Lower leg skin (tissue), 4 donors: ENCODE measurements around the gene TMED6. TPM values are rescaled to one million over a fixed set of nuclear protein-coding genes. Genes with fewer than 3 reads are reported as not detected.
"Not testable (repeated sequence)": the region's sequence is repeated elsewhere in the genome, so short reads cannot be mapped to it uniquely, and the experiment has no call there.

ENCODE experiments used
- DNase-seq, 2 donors: peaks; one replicate each; pipeline ENCODE4 v3.0.0-alpha.2; 2019; ENCODE audit warnings: low spot score in 2 of 2
- H3K4me3 ChIP-seq: fragments of 200-600 bp; sonication (generic); 2 replicates; pipeline ENCODE4 v1.5.1; 2017; ENCODE audit warnings: mild to moderate bottlenecking, low read depth; ENCODE audit not compliant: poor library complexity, severe bottlenecking
- POLR2A ChIP-seq, 2 donors: fragments of 450-650 bp; IDR thresholded peaks; one replicate each; pipeline ENCODE4 v1.6.1; 2016 to 2017; ENCODE audit warnings: antibody characterized with exemption in 2 of 2, mild to moderate bottlenecking in 1 of 2, moderate library complexity in 1 of 2
- WGBS, 2 donors: methylation state at CpG; one replicate each; pipeline ENCODE4 v1.1.5; 2018; 5-methylcytosine and 5-hydroxymethylcytosine counted together
- intact Hi-C: fragments of 100-400 bp; cut with DNase I; formaldehyde crosslinking; loops from one replicate; pipeline ENCODE4 v1.15.0; 2023; ENCODE audit warnings: low total_unique reads
- total RNA-seq, 4 donors: library from RNA; depleted of rRNA; stranded (reverse); fragments of >200 nt; gene quantifications; one replicate each; pipeline ENCODE4 v1.1.0, GENCODE V29; 2016
- TF ChIP-seq, protein P1 (sequence below), 3 donors: fragments of 450-650 bp; IDR thresholded peaks; one replicate each; pipeline ENCODE4 v1.5.1; 2016; ENCODE audit warnings: antibody characterized with exemption in 3 of 3, mild to moderate bottlenecking in 3 of 3, moderate library complexity in 2 of 3

TMED6 gene
- total RNA-seq, 4 donors from 2014 or later = not detected

DNA sequence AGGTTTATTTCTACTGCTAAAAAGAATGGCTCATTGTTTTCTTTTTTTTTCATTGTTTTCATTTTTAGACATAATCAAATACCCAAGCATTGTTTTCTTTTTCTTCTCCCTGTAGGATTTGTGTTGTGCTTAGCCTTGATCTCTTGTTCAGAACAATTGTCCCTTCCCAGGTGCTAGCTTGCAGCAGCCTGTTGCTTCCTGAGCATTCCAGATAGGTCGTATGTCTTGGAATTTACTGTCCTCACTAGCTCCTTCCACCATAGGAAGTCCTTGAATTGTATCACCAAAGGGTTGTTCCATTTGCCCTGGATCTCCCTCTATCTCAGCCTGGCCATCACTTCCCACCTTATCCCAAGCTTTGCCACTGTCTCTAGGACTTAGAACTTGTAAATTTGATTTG is 50.4 kb downstream of the TMED6 start:
- TF ChIP-seq POLR2A (IDR thresholded peaks at IDR 0.05) = no peak
- TF ChIP-seq, protein P1, sequence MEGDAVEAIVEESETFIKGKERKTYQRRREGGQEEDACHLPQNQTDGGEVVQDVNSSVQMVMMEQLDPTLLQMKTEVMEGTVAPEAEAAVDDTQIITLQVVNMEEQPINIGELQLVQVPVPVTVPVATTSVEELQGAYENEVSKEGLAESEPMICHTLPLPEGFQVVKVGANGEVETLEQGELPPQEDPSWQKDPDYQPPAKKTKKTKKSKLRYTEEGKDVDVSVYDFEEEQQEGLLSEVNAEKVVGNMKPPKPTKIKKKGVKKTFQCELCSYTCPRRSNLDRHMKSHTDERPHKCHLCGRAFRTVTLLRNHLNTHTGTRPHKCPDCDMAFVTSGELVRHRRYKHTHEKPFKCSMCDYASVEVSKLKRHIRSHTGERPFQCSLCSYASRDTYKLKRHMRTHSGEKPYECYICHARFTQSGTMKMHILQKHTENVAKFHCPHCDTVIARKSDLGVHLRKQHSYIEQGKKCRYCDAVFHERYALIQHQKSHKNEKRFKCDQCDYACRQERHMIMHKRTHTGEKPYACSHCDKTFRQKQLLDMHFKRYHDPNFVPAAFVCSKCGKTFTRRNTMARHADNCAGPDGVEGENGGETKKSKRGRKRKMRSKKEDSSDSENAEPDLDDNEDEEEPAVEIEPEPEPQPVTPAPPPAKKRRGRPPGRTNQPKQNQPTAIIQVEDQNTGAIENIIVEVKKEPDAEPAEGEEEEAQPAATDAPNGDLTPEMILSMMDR (IDR thresholded peaks at IDR 0.05) = no peak
- intact Hi-C loops = no loop called here
- no peak for DNase-seq
- WGBS, 2 donors = 50% methylated on average over 1 of the region's 1 CpG
- H3K4me3 ChIP-seq = no peak overlapping the region

DNA sequence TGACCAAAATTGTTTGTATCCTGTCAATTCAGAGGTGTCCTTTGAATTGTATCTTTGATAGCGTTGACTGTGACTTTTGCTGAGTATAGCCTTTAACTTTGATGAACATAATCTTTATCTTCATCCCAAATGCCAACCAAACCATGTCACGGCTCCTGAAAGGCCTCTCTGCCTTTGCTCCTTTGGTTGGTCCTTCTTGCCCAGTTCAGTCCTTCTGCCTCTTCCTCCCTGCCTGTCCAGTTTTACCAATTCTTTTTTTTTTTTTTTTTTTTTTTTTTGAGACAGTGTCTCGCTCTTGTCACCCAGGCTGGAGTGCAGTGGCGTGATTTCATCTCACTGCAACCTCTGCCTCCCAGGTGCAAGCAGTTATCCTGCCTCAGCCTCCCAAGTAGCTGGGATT is 53.3 kb downstream of the TMED6 start:
- 91 to 96% methylated on average over 4 of the region's 4 CpGs for WGBS, 2 donors
- TF ChIP-seq POLR2A (IDR thresholded peaks at IDR 0.05) = no peak
- TF ChIP-seq, protein P1 (IDR thresholded peaks at IDR 0.05) = no peak
- DNase-seq = no peak
- intact Hi-C loops = no loop called here
- no peak overlapping the region for H3K4me3 ChIP-seq

DNA sequence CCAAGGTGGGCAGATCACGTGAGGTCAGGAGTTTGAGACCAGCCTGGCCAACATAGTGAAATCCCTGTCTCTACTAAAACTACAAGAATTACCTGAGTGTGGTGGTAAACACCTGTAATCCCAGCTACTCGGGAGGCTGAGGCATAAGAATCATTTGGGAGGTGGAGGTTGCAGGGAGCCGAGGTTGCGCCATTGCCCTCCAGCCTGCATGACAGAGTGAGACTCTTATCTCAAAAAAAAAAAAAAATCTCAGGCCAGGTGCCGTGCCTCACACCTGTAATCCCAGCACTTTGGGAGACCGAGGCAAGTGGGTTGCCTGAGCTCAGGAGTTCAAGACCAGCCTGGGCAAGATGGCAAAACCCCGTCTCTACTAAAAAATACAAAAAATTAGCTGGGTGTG is 54.8 kb downstream of the TMED6 start:
- 93 to 94% methylated on average over 7 of the region's 7 CpGs for WGBS, 2 donors
- H3K4me3 ChIP-seq, DNase-seq, intact Hi-C loops: not testable (repeated sequence)

DNA sequence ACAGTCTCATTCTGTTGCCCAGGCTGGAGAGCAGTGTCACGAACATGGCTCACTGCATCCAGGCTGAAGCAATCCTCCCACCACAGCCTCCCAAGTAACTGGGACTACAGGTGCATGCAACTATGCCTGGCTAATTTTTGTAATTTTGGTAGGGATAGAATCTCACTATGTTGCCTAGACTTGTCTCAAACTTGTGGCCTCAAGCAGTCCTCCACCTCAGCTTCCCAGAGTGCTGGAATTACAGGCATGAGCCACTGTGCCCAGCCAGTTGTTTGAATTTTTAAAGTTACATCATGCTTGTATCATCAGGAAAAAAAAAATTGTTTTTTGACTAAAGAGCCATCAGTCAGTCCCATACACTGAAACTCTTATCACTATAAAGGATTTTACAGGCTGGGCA is 57.5 kb downstream of the TMED6 start:
- intact Hi-C loops = no loop called here
- TF ChIP-seq POLR2A (IDR thresholded peaks at IDR 0.05) = no peak
- TF ChIP-seq, protein P1 (IDR thresholded peaks at IDR 0.05) = no peak
- DNase-seq = no peak
- no peak overlapping the region for H3K4me3 ChIP-seq
- WGBS, 2 donors = 61 to 73% methylated on average over 1 of the region's 1 CpG

DNA sequence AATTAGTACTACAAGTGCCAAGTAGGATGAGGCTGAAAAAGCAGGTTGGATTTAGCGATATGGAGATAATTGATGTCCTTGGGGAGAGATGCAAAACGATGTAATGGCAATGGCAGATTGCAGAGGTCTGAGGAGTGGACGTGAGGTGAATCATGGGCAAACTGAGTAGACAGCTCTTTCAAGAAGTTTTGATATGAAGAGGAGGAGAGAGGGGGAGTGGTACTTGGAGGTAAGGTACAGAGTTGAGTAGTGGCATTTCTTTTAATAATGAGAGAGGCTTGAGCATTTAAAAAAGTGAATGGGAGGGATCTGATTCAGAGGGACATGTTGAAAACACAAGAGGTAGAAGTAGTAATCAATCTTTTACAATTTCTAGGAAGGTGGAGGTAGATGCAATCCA is 58.2 kb downstream of the TMED6 start:
- intact Hi-C loops = no loop called here
- no peak overlapping the region for H3K4me3 ChIP-seq
- WGBS, 2 donors = 43 to 54% methylated on average over 3 of the region's 3 CpGs
- DNase-seq = no peak
- TF ChIP-seq, protein P1 (IDR thresholded peaks at IDR 0.05) = no peak
- no peak for TF ChIP-seq POLR2A (IDR thresholded peaks at IDR 0.05)

Other genes with a start within 250 kb of the TMED6 start
- gene HAS3, start 246.1 kb downstream of the TMED6 start, total RNA-seq = 1 to 10 TPM; 3.5 to 7.5 (median 4.8) TPM
- 100 to 1,000 TPM in 1 of 4 donors, 10 to 100 TPM in 3; 77.8 to 124 (median 82.8) TPM for gene CHTF8, start 219.2 kb downstream of the TMED6 start, total RNA-seq
- 10 to 100 TPM; 13.3 to 22.0 (median 15.0) TPM for gene UTP4, start 219.1 kb downstream of the TMED6 start, total RNA-seq
- 10 to 100 TPM; 32.5 to 60.4 (median 51.8) TPM for gene SNTB2, start 164.6 kb downstream of the TMED6 start, total RNA-seq
- 10 to 100 TPM; 34.8 to 57.5 (median 35.6) TPM for gene VPS4A, start 40.4 kb downstream of the TMED6 start, total RNA-seq
- 10 to 100 TPM; 17.7 to 20.1 (median 18.1) TPM for gene PDF, start 21.2 kb downstream of the TMED6 start, total RNA-seq
- 10 to 100 TPM; 40.8 to 57.8 (median 47.6) TPM for gene COG8, start 12.2 kb downstream of the TMED6 start, total RNA-seq
- gene NIP7, start 12.0 kb downstream of the TMED6 start, total RNA-seq = 10 to 100 TPM; 11.0 to 13.8 (median 12.7) TPM
- gene TERF2, start 34.2 kb upstream of the TMED6 start, total RNA-seq = 10 to 100 TPM; 12.4 to 24.2 (median 19.0) TPM
- 10 to 100 TPM; 22.3 to 34.5 (median 25.9) TPM for gene CYB5B, start 72.8 kb upstream of the TMED6 start, total RNA-seq
- 100 to 1,000 TPM in 1 of 4 donors, 10 to 100 TPM in 3; 74.7 to 114 (median 88.6) TPM for gene NFAT5, start 214.2 kb upstream of the TMED6 start, total RNA-seq